Activated naive CD4-positive, alpha-beta T cell treated with anti-CD3 and anti-CD28 coated beads, Interleukin-2, amount 50 U/mL, for 72 hours (primary cell): ENCODE results near the gene LRBA. TPM values are rescaled to one million over a fixed set of nuclear protein-coding genes. Genes with fewer than 3 reads are reported as not detected.
"Not testable (repeated sequence)": the region's sequence is repeated elsewhere in the genome, so short reads cannot be mapped to it uniquely, and the experiment has no call there.

ENCODE experiments used
- ATAC-seq, 2 donors: fragments of 150-1000 bp; cut with Tn5 transposase; 2 replicates each; pipeline ENCODE4 v1.10.0; 2021; ENCODE audit warnings: mild to moderate bottlenecking in 2 of 2, moderate library complexity in 2 of 2
- DNase-seq, 2 donors: peaks; one replicate each; pipeline ENCODE4 v3.0.0; 2021 to 2022; ENCODE audit warnings: low spot score in 2 of 2
- H3K27ac Mint-ChIP-seq, 2 donors: one replicate each; pipeline ENCODE4 v1.8.0; 2022; ENCODE audit warnings: mild to moderate bottlenecking in 2 of 2, mixed read lengths in 2 of 2
- H3K36me3 Mint-ChIP-seq, 2 donors: one replicate each; pipeline ENCODE4 v1.8.0; 2022; ENCODE audit warnings: mixed read lengths in 2 of 2
- H3K9me3 Mint-ChIP-seq, 2 donors: one replicate each; pipeline ENCODE4 v1.8.0; 2022; ENCODE audit warnings: mixed read lengths in 2 of 2
- total RNA-seq, 2 donors: library from RNA; stranded (reverse); gene quantifications; one replicate each; pipeline ENCODE4 v1.2.3, GENCODE V29; 2022

The LRBA gene
- total RNA-seq, 2 donors from 2014 or later, result 72.0 to 77.9 TPM

DNA sequence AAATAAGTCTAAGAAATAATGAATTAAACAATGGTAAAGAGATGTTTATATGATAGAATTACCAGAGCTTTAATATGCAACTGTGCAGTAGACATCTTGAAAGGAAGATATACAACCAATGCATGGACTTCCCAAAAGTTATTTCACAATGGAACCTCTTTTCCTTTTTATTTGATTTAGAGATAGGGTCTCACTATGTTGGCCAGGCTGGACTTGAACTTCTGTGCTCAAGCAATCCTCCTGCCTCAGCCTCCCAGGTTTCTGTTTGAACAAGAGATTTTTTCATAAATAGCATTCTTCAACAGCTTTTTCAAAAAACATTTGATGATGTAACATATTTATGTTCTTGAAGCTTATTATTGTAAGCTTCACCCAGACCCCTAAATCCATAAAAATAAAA is 72.0 kb downstream of the LRBA start:
- no peak overlapping the region for H3K27ac Mint-ChIP-seq
- peaks cover 0 to 6% of the 10 kb centered on the region in 2 donors for H3K36me3 Mint-ChIP-seq
- no peaks in the 10 kb centered on the region for H3K9me3 Mint-ChIP-seq
- ATAC-seq (no peak), DNase-seq (no peak)

DNA sequence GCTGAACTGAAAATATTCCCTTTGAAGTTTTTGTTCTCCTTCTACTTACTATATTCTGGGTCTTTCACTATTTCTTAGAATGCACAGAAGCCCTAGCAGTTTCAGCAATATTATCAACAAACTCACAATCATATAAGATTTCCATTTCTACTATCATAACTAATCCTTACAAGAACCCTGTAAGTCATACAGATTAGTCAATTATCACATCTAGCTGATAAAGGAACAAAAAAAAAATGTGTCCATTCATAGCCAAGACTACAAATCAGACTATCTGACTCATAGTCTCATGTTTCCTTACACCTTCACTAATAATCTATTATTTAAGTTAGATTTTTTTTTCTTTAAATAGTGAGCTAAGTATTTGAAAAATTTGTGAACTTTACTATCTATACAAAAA is 72.5 kb downstream of the LRBA start:
- DNase-seq (no peak), ATAC-seq (peak in 1 of 2 donors; percentile 56)
- Mint-ChIP-seq H3K9me3 (no peaks in the 10 kb centered on the region), H3K36me3 (peaks cover 0 to 6% of the 10 kb centered on the region in 2 donors), H3K27ac (no peak overlapping the region)

GRCh38 chr4:150940123-150940522 is 75.0 kb downstream of the LRBA start:
- H3K9me3 Mint-ChIP-seq, result no peaks in the 10 kb centered on the region
- DNase-seq (no peak), ATAC-seq (no peak)
- H3K27ac Mint-ChIP-seq, result no peak overlapping the region
- H3K36me3 Mint-ChIP-seq, result peaks cover 0 to 6% of the 10 kb centered on the region in 2 donors

- ATAC-seq (no peak), DNase-seq (no peak)
- Mint-ChIP-seq H3K9me3 (no peaks in the 10 kb centered on the region), H3K27ac (no peak overlapping the region), H3K36me3 (peaks cover 0 to 6% of the 10 kb centered on the region in 2 donors)
Observed at GRCh38 chr4:150939530-150939929, 75.6 kb downstream of the LRBA start.

- peaks cover 0 to 6% of the 10 kb centered on the region in 2 donors for H3K36me3 Mint-ChIP-seq
- DNase-seq (no peak), ATAC-seq (no peak)
- no peaks in the 10 kb centered on the region for H3K9me3 Mint-ChIP-seq
- H3K27ac Mint-ChIP-seq, result no peak overlapping the region
Observed at GRCh38 chr4:150938873-150939499, 76.1 kb downstream of the LRBA start.

DNA sequence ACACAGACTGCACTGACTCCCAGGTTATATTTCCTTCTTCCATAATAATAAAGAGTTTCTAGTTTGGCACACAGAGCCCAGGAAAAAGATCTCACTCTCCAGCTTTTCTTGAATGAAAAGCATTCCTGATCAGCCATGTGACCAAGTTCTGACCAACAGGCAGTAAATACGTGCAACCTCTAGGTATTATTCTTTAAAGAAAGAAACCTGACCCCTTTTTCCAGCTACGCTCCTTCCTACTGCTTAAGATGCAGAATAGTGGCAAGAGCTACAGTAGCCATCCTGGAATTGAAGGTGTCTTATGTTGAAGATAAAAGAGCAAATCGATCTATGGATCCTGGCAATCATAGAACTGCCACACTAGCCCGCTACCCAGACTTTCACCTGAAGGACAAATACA is 76.7 kb downstream of the LRBA start:
- Mint-ChIP-seq H3K27ac (no peak overlapping the region), H3K36me3 (peaks cover 0 to 6% of the 10 kb centered on the region in 2 donors), H3K9me3 (no peaks in the 10 kb centered on the region)
- no peak for DNase-seq
- no peak for ATAC-seq

GRCh38 chr4:150934022-150934421 is 81.1 kb downstream of the LRBA start:
- ATAC-seq (no peak), DNase-seq (no peak)
- Mint-ChIP-seq H3K9me3 (no peaks in the 10 kb centered on the region), H3K36me3 (peaks cover 0 to 3% of the 10 kb centered on the region in 2 donors), H3K27ac (no peak overlapping the region)

GRCh38 chr4:150931796-150932195 is 83.3 kb downstream of the LRBA start:
- ATAC-seq, result no peak
- H3K36me3 Mint-ChIP-seq, result peaks cover 0 to 7% of the 10 kb centered on the region in 2 donors
- no peak for DNase-seq

GRCh38 chr4:150931005-150931404 is 84.1 kb downstream of the LRBA start:
- H3K27ac Mint-ChIP-seq, result no peak overlapping the region
- H3K36me3 Mint-ChIP-seq, result peaks cover 0 to 7% of the 10 kb centered on the region in 2 donors
- ATAC-seq (no peak), DNase-seq (no peak)
- no peaks in the 10 kb centered on the region for H3K9me3 Mint-ChIP-seq

More at GRCh38 chr4:150931796-150932195, 83.3 kb downstream of the LRBA start:
- no peaks in the 10 kb centered on the region for H3K9me3 Mint-ChIP-seq
- H3K27ac Mint-ChIP-seq, result no peak overlapping the region

DNA sequence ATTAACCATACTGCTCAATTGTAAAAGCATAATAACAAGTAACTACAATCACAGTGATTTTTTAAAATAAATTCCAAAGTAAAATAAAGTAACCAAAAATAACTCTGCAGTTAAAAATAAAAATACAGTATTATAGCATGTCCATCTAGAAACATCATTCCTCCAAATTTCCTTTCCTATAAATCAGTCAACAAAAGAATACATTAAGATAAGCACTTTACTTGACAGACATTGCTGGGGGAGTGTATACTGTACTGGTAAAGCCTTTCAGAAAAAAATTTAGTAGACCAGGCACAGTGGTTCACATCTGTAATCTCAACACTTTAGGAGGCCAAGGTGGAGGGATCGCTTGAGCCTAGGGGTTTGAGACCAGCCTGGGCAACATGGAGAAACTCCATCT is 91.1 kb downstream of the LRBA start:
- peaks cover 0 to 8% of the 10 kb centered on the region in 2 donors for H3K36me3 Mint-ChIP-seq
- DNase-seq (no peak), ATAC-seq (no peak)
- H3K9me3 Mint-ChIP-seq, result no peaks in the 10 kb centered on the region
- peak overlapping the region in 1 of 2 donors; percentile 34 for H3K27ac Mint-ChIP-seq

DNA sequence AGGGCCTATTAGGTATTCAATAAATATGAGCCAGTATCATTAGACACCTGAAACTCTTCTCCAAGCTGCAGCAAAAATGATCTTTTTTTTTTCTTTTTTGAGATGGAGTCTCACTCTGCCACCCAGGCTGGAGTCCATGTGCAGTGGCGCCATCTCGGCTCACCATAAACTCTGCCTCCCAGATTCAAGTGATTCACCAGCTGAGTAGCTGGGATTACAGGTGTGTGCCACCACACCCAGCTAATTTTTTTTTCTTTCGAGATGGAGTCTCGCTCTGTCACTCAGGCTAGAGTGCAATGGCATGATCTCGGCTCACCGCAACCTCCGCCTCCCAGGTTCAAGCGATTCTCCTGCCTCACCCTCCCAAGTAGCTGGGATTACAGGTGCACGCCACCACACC is 93.6 kb downstream of the LRBA start:
- H3K9me3 Mint-ChIP-seq, result not testable (repeated sequence)

GRCh38 chr4:150918562-150918961 is 96.5 kb downstream of the LRBA start:
- H3K27ac Mint-ChIP-seq, ATAC-seq, H3K9me3 Mint-ChIP-seq, DNase-seq: not testable (repeated sequence)
- peaks cover 15 to 26% of the 10 kb centered on the region in 2 donors for H3K36me3 Mint-ChIP-seq

More for the DNA sequence above, 93.6 kb downstream of the LRBA start:
- H3K27ac Mint-ChIP-seq, DNase-seq, ATAC-seq, H3K36me3 Mint-ChIP-seq: not testable (repeated sequence)

- Mint-ChIP-seq H3K27ac (no peak overlapping the region), H3K9me3 (peaks cover 11 to 22% of the 10 kb centered on the region in 2 donors), H3K36me3 (peaks cover 47 to 73% of the 10 kb centered on the region in 2 donors)
- DNase-seq (no peak), ATAC-seq (no peak)
Observed at GRCh38 chr4:150911326-150911725, 103.8 kb downstream of the LRBA start.

DNA sequence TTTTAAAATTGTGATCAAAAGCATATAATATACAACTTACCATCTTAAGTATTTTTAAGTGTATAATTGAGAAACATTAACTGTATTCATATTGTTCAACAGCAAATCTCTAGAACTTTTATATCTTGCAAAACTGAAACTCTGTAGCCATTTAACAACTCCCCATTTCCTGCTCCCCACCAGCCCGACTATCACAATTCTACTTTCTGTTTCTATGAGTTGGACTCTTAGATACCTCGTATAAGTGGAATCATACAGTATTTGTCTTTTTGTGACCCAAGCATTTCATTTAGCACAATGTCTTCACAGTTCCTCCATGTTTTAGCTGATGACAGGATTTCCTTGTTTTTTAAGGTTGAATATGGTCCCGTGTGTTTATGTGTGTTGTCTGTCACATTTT is 106.0 kb downstream of the LRBA start:
- Mint-ChIP-seq H3K36me3 (peaks cover 45 to 66% of the 10 kb centered on the region in 2 donors), H3K9me3 (peaks cover 11 to 22% of the 10 kb centered on the region in 2 donors), H3K27ac (no peak overlapping the region)
- no peak for ATAC-seq
- DNase-seq, result no peak

- no peak for ATAC-seq
- no peak overlapping the region for H3K27ac Mint-ChIP-seq
- no peak for DNase-seq
- peaks cover 34 to 62% of the 10 kb centered on the region in 2 donors for H3K36me3 Mint-ChIP-seq
- H3K9me3 Mint-ChIP-seq, result peaks cover 0 to 9% of the 10 kb centered on the region in 2 donors
Observed at GRCh38 chr4:150906987-150907633, 108.0 kb downstream of the LRBA start.

- ATAC-seq (no peak), DNase-seq (no peak)
- Mint-ChIP-seq H3K36me3 (peaks cover 26 to 44% of the 10 kb centered on the region in 2 donors), H3K9me3 (peaks cover 0 to 5% of the 10 kb centered on the region in 2 donors), H3K27ac (no peak overlapping the region)
Observed at GRCh38 chr4:150904671-150905070, 110.4 kb downstream of the LRBA start.

GRCh38 chr4:150903603-150904002 is 111.5 kb downstream of the LRBA start:
- peak in 1 of 2 donors; percentile 30 for ATAC-seq
- no peak overlapping the region for H3K27ac Mint-ChIP-seq
- H3K36me3 Mint-ChIP-seq, result peaks cover 26 to 46% of the 10 kb centered on the region in 2 donors
- no peak for DNase-seq
- no peaks in the 10 kb centered on the region for H3K9me3 Mint-ChIP-seq

DNA sequence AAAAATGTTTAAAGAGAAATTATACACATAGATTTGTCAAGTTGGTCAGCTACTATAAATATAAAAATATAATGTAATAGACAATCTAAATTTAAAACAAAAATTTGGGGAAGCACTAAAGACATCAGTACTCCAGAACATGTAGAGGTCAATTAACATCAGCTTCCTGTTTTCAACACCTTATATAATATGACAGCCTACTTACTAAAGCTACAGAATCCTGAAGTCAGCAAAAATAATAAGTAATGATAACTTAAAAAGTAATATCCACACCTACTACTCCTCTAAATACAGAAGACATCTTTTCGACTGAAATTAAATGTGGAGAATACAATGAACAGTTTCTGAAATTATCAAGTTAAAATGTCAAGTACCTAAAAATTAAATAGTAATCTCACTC is 118.6 kb downstream of the LRBA start:
- ATAC-seq (no peak), DNase-seq (no peak)
- H3K27ac Mint-ChIP-seq, result no peak overlapping the region
- H3K9me3 Mint-ChIP-seq, result no peaks in the 10 kb centered on the region
- peaks cover 4 to 29% of the 10 kb centered on the region in 2 donors for H3K36me3 Mint-ChIP-seq
